NCI-H2107 treated with DMSO at 0.1 percent for 48 hours (cell line): ENCODE results near the gene TSBP1.
A peak's percentile ranks its signal among the peaks of the same experiment; 100 is the strongest.
"Not testable (repeated sequence)": the region's sequence is repeated elsewhere in the genome, so short reads cannot be mapped to it uniquely, and the experiment has no call there.

Source experiments
- DNase-seq: peaks from one replicate; lab custom pipeline; 2025; ENCODE audit not compliant: unreplicated experiment; lab: John Stamatoyannopoulos, UW

Gene TSBP1

DNA sequence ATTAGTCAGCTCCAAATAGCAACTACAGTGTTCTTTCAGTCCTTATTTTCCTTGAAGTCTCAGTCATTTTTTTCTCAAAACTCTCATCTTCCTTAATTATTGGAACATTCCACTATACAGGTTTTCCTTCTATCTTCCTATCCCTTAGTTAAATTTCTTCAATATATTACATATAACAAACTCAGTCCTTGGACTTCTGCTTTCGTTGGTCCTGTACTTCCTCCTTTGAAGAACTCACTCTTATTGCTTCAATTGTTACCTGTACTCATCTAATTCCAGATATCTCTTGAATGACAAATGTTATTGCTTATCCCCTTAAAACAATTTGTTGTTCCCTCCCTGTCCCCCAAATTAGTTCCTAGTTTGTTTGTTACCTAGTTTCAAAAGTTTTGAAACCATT lies 80.2 kb downstream of the TSBP1 start:
- no peak for DNase-seq

DNA sequence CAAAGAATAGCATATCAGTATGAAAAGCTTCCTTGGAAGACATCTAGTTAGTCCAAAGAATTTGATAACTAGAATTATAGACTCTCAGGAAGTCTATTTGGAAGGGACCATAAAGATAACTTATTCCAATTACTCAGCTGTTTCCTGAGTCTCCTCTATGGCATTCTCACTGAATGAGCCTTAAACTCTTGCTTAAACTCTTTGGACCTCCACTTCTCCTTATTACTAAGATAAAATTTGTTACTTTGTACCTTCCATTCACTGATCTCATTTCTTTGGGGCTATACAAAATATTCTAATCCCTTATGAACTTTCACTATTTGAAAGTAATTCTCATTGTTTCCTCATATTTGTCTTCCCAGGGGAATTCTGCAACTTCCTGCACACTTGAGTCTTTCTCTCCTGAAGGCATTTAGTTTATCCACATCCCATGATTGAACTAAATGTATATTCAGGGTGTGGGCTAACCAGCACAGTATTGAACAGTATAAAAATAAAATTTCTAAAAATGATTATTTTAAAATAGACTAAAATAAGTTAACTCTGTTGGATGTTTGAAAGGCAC lies 80.7 kb downstream of the TSBP1 start:
- no peak for DNase-seq

DNA sequence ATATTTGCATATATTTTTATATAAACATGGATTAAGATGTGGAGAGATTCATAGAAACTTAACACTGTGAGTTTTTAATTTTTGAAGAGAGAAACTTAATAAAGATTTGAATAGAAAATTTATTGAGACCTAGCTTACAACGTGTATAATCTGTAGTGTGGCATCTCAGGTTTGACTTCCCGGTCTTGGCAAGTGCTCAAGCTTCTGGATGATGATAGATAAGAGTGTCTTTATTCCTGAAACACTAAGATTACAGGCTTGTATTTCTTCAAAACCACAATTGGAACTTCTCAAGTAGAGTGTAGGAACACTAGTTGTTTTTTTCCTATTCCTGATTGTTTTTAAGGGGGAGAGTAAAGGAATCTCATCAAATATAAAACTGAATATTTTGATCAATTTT lies 83.3 kb downstream of the TSBP1 start:
- no peak for DNase-seq

DNA sequence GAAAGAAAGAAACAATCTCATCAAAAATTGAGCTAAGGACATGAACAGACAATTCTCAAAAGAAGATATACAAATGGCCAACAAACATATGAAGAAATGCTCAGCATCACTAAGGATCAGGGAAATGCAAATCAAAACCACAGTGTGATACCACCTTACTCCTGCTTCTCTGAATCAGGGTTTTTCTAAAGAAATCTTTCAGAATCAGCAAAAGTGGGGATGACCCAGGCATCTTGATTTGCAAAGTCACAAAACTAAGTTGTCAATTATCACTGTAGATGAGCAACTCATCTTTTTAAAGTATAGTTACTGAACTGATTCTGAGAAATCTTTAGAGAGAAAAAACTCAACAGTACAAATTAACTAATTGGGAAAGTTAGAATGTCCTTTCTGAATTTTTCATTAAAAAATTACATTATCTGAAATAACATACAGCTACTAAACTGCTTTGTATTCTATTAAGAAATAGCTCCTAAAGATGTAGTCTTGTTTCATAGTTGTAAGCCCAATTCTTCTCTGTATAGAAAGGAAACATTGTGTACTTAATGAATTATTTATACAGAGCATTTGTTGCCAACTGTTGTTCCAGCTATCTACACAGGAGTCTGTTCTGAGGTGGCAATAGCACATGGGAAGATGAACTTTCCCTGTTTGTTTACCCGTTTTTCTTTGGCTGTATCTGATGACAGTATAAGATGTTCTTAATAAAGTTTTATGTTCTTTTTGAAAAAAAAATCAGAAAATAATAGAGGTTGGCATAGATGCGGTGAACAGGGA lies 97.7 kb downstream of the TSBP1 start:
- DNase-seq: not testable (repeated sequence)

DNA sequence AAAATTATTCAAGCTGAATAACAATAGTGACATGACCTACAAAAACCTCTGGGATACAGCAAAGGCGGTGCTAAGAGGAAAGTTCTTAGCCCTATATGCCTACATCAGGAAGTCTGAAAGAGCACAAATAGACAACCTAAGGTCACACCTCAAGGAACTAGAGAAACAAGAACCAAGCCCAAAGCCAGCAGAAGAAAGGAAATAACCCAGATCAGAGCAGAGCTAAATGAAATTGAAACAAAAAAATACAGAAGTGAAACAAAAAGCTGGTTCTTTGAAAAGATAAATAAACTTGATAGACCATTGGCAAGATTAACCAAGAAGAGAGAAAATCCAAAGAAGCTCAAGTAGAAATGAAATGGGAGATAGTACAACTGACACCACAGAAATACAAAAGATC lies 100.3 kb downstream of the TSBP1 start:
- DNase-seq: no peak

DNA sequence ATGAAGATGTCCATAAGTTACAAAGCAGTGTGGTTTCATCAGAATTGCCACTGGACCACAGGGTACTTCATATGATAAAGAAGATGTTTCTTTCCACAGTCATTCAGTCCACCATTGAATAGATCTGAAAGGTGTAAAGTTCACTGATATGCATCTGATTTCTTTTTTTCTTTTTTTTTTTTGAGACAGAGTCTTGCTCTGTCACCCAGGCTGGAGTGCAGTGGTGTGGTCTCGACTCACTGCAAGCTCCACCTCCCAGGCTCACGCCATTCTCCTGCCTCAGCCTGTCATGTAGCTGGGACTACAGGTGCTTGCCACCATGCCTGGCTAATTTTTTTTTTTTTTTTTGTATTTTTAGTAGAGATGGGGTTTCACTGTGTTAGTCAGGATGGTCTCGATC lies 103.2 kb downstream of the TSBP1 start:
- not testable (repeated sequence) for DNase-seq

DNA sequence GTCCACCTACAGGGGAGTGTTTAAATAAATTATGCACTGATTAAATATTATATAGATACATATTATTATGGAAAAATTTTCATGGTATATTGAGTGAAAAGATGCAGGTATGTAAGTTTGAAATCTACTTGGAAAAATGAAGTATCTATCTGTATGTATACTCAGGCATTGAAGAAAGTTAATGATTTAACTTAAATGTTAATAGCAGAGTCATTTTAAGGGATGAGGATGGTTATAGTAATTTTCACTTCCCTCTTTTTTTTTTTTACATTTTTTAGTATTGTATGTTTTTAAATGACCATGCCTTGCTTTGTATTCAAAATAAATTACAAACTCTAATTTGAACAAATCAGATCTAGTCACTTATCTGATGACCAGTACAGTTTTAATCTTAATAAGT lies 104.7 kb downstream of the TSBP1 start:
- no peak for DNase-seq

DNA sequence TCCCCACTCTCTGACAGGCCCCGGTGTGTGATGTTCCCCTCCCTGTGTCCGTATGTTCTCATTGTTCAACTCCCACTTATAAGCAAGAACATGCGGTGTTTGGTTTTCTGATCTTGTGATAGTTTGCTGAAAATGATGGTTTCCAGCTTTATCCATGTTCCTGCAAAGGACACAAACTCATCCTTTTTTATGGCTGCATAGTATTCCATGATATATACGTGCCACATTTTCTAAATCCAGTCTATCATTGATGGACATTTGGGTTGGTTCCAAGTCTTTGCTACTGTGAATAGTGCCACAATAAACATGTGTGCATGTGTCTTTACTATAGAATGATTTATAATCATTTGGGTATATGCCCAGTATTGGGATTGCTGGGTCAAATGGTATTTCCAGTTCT lies 114.4 kb downstream of the TSBP1 start:
- not testable (repeated sequence) for DNase-seq

DNA sequence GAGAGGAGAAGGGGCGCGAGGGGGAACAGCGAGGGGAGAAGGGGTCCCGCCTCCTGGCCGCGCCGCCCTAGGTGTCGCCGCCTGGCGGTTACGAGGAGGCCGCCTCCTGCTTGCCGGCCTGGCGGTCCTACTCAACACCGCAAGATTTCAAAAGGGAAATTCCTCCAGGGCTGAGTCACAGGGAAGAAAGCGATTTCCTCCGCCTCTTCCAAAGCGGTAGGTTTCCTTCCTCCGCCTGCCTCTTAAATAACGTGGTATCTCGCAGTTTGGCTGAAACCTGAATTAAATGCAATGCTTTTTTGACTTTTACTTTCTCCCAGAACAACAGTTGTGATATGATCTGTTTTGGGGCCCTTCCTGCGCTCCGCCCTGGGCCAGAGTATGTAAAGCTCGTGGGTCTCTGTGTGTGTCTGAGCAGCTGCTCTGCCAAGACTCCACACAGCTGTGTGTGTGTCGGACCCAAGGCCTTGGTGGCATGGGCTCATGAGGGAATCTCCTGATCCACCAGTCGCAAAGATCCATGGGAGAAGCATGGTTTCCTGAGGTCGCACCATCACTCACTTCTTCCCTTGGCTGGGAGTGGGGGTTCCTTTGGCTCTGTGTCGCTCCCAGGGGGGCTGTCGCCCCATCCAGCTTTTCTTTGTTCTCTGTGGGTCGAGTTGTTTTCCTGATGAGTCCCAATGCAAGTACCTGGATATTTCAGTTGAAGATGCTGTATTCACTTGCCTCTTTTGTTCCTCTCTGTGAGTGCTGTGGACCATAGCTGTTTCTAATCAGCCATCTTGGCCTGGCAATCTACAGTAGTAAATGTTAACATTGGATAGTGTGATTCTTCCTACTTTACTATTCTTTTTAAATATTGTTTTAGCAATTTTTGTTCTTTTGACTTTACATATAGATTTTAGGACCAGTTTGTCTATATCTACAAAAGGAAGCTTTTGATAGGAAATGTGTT lies 116.2 kb downstream of the TSBP1 start:
- no peak for DNase-seq

DNA sequence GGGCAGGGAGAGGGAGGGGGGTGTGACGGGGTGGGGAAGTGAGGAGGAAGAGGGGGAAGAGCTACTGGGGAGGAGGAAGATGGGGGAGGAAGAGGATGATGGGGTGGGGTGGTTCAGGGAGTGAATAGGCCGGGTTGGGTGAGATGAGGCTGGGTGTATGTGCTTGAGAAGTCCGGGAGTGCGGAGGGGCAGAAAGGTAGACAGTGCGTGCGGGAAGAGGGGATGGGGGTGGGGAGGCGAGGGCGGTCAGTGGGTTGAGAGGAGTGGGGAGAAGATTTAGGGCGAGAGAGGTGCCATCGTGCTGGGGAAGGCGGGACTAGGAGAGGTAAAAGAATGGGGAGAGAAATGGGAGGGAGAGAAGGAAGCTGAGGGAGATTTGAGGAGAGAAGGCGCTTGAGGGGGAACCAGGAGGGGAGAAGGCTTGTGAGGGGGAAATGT lies 116.9 kb downstream of the TSBP1 start:
- no peak for DNase-seq

DNA sequence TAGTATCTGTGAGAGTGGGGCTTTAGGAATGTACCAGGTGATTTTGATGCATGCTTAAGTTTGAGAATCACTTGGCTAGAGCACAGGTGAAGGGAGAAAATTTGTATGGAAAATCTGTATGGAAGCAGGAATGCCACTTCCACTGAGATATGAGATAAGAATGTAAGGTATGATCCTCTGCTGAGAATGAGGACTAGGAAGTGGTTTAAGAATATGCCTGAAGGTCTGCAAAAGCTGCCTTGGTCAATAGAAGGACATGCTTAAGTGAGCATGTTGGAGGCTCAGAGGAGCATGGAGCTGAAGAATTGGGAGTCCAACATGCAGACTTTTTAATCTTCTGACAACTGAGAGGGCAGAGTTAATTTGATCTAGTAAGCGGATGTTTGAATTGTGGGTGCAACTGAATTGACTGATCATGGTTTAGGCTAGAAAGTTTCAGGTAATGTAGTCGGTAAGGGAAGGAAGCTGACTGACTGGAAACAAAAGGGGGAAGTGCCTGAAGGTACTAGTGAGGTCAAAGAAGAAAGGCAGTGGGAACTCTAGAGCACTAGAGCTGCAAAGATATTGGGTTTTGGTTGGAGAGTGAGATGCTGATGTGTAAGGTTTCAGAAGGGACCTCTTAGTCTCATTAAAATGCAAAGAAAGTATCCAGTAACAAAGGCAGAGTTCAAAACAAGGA lies 119.2 kb downstream of the TSBP1 start:
- no peak for DNase-seq

DNA sequence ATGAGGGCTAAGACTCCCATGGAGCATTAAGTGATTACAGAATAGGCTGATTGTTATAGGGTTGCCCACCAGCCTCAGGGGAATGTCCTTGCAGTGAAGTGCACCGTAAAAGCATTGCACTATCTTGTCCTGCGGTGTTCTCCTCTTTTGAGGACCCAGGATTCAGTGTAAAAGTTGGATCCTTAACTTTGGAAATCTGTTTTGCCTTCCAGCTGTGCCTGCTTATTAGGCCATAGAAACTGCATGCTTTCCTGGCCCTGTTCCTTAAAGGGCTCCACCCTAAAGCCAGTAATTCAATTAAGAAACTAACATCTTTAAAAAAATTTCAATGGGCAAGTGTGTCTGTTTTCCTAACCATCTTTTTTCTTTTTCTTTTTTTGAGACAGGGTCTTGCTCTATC lies 122.4 kb downstream of the TSBP1 start:
- DNase-seq: no peak

DNA sequence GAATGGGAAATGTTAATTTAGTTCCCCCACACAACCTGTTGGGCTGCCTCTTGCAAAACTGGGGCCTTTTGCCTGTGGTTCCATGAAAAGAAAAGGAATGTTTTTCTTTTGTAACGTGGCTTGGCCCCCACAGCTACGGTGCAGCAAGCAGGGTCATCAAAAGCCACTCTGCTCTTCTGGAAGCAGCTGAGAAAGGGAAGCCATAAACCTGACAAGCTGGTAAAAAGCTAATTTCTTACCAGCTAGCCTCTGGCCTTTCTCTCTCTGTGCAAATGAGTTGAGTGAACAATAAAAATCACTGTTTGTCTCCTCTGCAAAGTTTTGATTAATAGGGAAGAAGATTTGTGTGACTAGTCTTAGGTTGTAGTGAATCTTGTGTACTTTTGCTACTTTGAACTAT lies 124.3 kb downstream of the TSBP1 start:
- DNase-seq: no peak

DNA sequence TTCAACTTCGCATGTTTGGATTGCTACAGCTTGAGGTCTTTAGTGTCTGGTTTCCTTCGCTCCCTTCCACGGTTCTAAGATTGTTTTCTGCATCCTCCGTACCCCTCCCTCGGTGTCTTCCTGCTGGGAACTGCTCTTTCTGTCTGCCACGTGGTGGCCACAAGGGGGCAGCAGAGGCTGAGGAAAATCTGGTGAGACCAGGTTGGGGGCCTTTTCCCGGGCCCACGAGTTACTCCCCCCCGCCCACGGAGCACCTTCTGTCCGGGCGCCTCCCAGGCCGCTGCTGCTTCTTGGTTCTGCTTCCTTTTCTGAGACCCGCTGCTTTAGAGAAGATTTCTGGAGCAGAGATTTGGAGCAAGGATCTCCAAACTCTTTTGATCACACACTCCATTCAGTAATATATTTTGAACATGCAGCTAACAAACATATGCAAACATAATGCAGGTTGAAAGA lies 126.7 kb downstream of the TSBP1 start:
- DNase-seq: peak; percentile 1

DNA sequence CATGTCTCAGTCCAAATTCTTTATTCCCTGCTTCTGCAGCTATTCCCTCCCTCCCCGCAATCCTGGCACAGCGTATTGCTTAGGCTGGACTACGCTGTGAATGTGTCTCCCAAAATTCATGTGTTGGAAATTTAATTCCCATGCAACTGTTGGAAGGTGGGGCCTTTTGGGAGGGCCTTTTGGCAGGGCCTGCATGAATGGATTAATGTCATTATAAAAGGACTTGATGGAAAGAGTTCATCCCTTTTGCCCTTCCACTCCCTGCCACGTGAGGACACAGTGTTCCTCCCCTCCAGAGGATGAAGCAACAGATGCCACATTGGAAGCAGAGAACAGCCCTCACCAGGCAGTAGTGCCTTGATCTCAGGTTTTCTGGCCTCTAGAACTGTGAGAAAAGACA lies 127.4 kb downstream of the TSBP1 start:
- DNase-seq: no peak
